K562 (cell line): ENCODE results near the gene TCEAL4. TPM values are rescaled to one million over a fixed set of nuclear protein-coding genes. Genes with fewer than 3 reads are reported as not detected.
A peak's percentile ranks its signal among the peaks of the same experiment; 100 is the strongest.

Source experiments
- JUN ChIP-seq, 2 experiments: sonication (generic) in 1 of 2; formaldehyde crosslinking in 1 of 2; IDR thresholded peaks; 2 replicates each; pipeline versions ENCODE4 v1.6.1 to v1.8.0; 2012 to 2022; ENCODE audit warnings: borderline replicate concordance in 2 of 2, mild to moderate bottlenecking in 2 of 2, improper control_type of control experiment in 1 of 2, low read depth in 1 of 2, low read length in 1 of 2, missing genetic modification reagents in 1 of 2
- L3MBTL2 ChIP-seq: fragments of 450-650 bp; IDR thresholded peaks from 2 replicates; pipeline ENCODE4 v1.6.1; 2016; ENCODE audit warnings: mild to moderate bottlenecking, moderate library complexity
- MCM5 ChIP-seq: fragments of 450-650 bp; IDR thresholded peaks from 2 replicates; pipeline ENCODE4 v1.6.1; 2016; ENCODE audit warnings: low read depth
- MGA ChIP-seq: fragments of 450-650 bp; IDR thresholded peaks from 2 replicates; pipeline ENCODE4 v1.6.1; 2016; ENCODE audit warnings: mild to moderate bottlenecking, moderate library complexity
- RFX1 ChIP-seq: fragments of 450-650 bp; IDR thresholded peaks from 2 replicates; pipeline ENCODE4 v1.6.1; 2016; ENCODE audit warnings: mild to moderate bottlenecking, moderate library complexity
- TAF1 ChIP-seq: IDR thresholded peaks from 2 replicates; pipeline ENCODE4 v1.6.1; 2011; ENCODE audit warnings: mild to moderate bottlenecking, low read length, moderate library complexity; ENCODE audit not compliant: insufficient read depth, control insufficient read depth, severe bottlenecking; ENCODE audit errors: extremely low read depth
- ZBTB7A ChIP-seq: IDR thresholded peaks from 2 replicates; pipeline ENCODE4 v1.6.1; 2011; ENCODE audit warnings: low read depth, mild to moderate bottlenecking, low read length, moderate library complexity, borderline replicate concordance; ENCODE audit not compliant: control insufficient read depth
- ZNF165 ChIP-seq: fragments of 250-450 bp; sonication (Bioruptor Pico); IDR thresholded peaks from 2 replicates; pipeline ENCODE4 v1.4.0; 2020; ENCODE audit warnings: borderline replicate concordance
- ZNF24 ChIP-seq: fragments of 450-650 bp; IDR thresholded peaks from 2 replicates; pipeline ENCODE4 v1.6.1; 2016
- ZNF75A ChIP-seq: fragments of 450-650 bp; formaldehyde crosslinking; IDR thresholded peaks from 2 replicates; pipeline ENCODE4 v1.4.0; 2020; ENCODE audit warnings: mild to moderate bottlenecking
- ZNF780A ChIP-seq: fragments of 250-450 bp; sonication (Bioruptor Pico); IDR thresholded peaks from 2 replicates; pipeline ENCODE4 v1.5.0; 2021; ENCODE audit warnings: mild to moderate bottlenecking
- ZNF785 ChIP-seq: fragments of 250-450 bp; sonication (Bioruptor Pico); IDR thresholded peaks from 2 replicates; pipeline ENCODE4 v1.4.0; 2020; ENCODE audit warnings: mild to moderate bottlenecking
- polyA plus RNA-seq, 8 experiments: library from polyadenylated mRNA; depleted of rRNA in 4 of 8; stranded (reverse) in 5 of 8; unstranded in 3 of 8; fragments of >200 nt; fragmentation: Nextera tagmentation in 2 of 8; fragmentation: Illumina TruSeq in 1 of 8; extraction: Ambion mirVana in 2 of 8; extraction: Trizol in 1 of 8; gene quantifications; 2 replicates each; pipeline versions ENCODE4 v1.2.1 to v1.2.3, GENCODE V29; 2011 to 2014; ENCODE audit warnings: inconsistent platforms in 1 of 8, missing spikeins in 1 of 8
- total RNA-seq, 7 experiments: library from RNA; depleted of rRNA in 6 of 7; stranded (reverse); fragments of >200 nt in 6 of 7; fragmentation: Illumina TruSeq in 2 of 7; extraction: Trizol in 2 of 7; gene quantifications; 2 replicates each; pipeline versions ENCODE4 v1.2.1 to v1.2.3, GENCODE V29; 2011 to 2021; ENCODE audit warnings: low replicate concordance in 1 of 7
- TF ChIP-seq, protein P1 (sequence below): fragments of 200-400 bp; formaldehyde crosslinking; IDR thresholded peaks from 2 replicates; pipeline ENCODE4 v1.6.1; 2017; ENCODE audit warnings: mild to moderate bottlenecking, low read depth, low read length, moderate library complexity

TCEAL4 gene
- total and polyA plus RNA-seq, 9 of the 15 experiments (the other 6 are each of a cell fraction or from before 2014, with no cell fraction given), result 0.36 to 12.3 (median 7.9) TPM

- TF ChIP-seq MGA, result peak; percentile 24; the same call in 1 of the 2 replicates
- TF ChIP-seq ZBTB7A, result peak; percentile 66; the same call in 1 of the 2 replicates
- TF ChIP-seq MCM5, result no peak
- no peak for TF ChIP-seq RFX1
- peak; percentile 14; the same call in 1 of the 2 replicates for TF ChIP-seq L3MBTL2
- TF ChIP-seq, protein P1, sequence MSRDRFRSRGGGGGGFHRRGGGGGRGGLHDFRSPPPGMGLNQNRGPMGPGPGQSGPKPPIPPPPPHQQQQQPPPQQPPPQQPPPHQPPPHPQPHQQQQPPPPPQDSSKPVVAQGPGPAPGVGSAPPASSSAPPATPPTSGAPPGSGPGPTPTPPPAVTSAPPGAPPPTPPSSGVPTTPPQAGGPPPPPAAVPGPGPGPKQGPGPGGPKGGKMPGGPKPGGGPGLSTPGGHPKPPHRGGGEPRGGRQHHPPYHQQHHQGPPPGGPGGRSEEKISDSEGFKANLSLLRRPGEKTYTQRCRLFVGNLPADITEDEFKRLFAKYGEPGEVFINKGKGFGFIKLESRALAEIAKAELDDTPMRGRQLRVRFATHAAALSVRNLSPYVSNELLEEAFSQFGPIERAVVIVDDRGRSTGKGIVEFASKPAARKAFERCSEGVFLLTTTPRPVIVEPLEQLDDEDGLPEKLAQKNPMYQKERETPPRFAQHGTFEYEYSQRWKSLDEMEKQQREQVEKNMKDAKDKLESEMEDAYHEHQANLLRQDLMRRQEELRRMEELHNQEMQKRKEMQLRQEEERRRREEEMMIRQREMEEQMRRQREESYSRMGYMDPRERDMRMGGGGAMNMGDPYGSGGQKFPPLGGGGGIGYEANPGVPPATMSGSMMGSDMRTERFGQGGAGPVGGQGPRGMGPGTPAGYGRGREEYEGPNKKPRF, result no peak
- no peak for TF ChIP-seq JUN (IDR thresholded peaks at IDR 0.05; ENCODE audit: borderline replicate concordance, low read depth, low read length)
- no peak for TF ChIP-seq JUN (CRISPR knock-in tag; IDR thresholded peaks at IDR 0.05; ENCODE audit: borderline replicate concordance)
- TF ChIP-seq TAF1, result no peak
- no peak for TF ChIP-seq ZNF24
- no peak for TF ChIP-seq ZNF780A (CRISPR knock-in tag)
- TF ChIP-seq ZNF75A (CRISPR knock-in tag), result no peak
- no peak for TF ChIP-seq ZNF785
- TF ChIP-seq ZNF165, result no peak
Observed at GRCh38 chrX:103629318-103630170, 44.2 kb downstream of the TCEAL4 start (continued).
